H1 (cell line): Measurements from ENCODE around the gene OR5AR1. TPM values are rescaled to one million over a fixed set of nuclear protein-coding genes. Genes with fewer than 3 reads are reported as not detected.

Source experiments
- CTCF ChIA-PET: fragments of 300-600 bp; sonication (Branson Sonifier 250); formaldehyde crosslinking; loops from one replicate; lab custom pipeline; 2021; ENCODE audit not compliant: partially characterized antibody; lab: Charles Lee
- POLR2A ChIA-PET: fragments of 300-600 bp; sonication (Branson Sonifier 250); formaldehyde crosslinking; loops from one replicate; lab custom pipeline; 2021; ENCODE audit warnings: inconsistent platforms; ENCODE audit not compliant: partially characterized antibody; lab: Charles Lee
- DNase-seq, 2 experiments: peaks; one replicate each; pipeline versions ENCODE4 v3.0.0 to v3.0.0-alpha.2; 2010 to 2022; ENCODE audit warnings: low spot score in 2 of 2, low read depth in 1 of 2, mixed read lengths in 1 of 2
- FAIRE-seq: peaks from 2 replicates; lab custom pipeline; 2011; peaks lifted over from hg19 to GRCh38; lab: Jason Lieb, UNC
- H2AFZ ChIP-seq: 2 replicates; pipeline ENCODE4 v1.8.1; 2012; ENCODE audit warnings: low read length, inconsistent platforms
- H2AK5ac ChIP-seq: 2 replicates; pipeline ENCODE4 v1.6.1; 2013; ENCODE audit warnings: low read depth, low read length
- H2BK120ac ChIP-seq: replicated peaks from 2 replicates; pipeline ENCODE3; 2013; ENCODE audit warnings: low read depth, low read length, inconsistent platforms
- H2BK12ac ChIP-seq: 2 replicates; pipeline ENCODE4 v1.6.1; 2013; ENCODE audit warnings: low read depth, low read length
- H2BK15ac ChIP-seq: 2 replicates; pipeline ENCODE4 v1.6.1; 2013; ENCODE audit warnings: low read length
- H2BK20ac ChIP-seq: 2 replicates; pipeline ENCODE4 v1.6.1; 2013; ENCODE audit warnings: low read length
- H2BK5ac ChIP-seq: 2 replicates; pipeline ENCODE4 v1.6.1; 2013; ENCODE audit warnings: low read depth, low read length
- H3K14ac ChIP-seq: 2 replicates; pipeline ENCODE4 v1.6.1; 2013; ENCODE audit warnings: inconsistent platforms; ENCODE audit not compliant: insufficient read length
- H3K18ac ChIP-seq: 2 replicates; pipeline ENCODE4 v1.6.1; 2013; ENCODE audit warnings: low read length; ENCODE audit errors: extremely low read depth
- H3K23ac ChIP-seq: 2 replicates; pipeline ENCODE4 v1.6.1; 2013; ENCODE audit warnings: inconsistent platforms; ENCODE audit not compliant: insufficient read length
- H3K23me2 ChIP-seq: 2 replicates; pipeline ENCODE4 v1.6.1; 2013; ENCODE audit warnings: low read depth, low read length
- H3K27ac ChIP-seq: 2 replicates; pipeline ENCODE4 v1.6.1; 2011; ENCODE audit warnings: low read depth, low read length, inconsistent platforms
- H3K27me3 ChIP-seq, 4 experiments: replicated peaks in 1 of 4; 1 replicate in 1 of 4; 2 replicates in 3 of 4; pipeline versions ENCODE4 v1.6.1 to v1.8.1; 2011 to 2013; ENCODE audit warnings: low read length in 3 of 4, mild to moderate bottlenecking in 3 of 4, inconsistent platforms in 2 of 4, mixed read lengths in 2 of 4, moderate library complexity in 1 of 4; ENCODE audit not compliant: control insufficient read depth in 3 of 4, insufficient read depth in 3 of 4; ENCODE audit errors: extremely low read depth in 1 of 4
- H3K36me3 ChIP-seq, 4 experiments: 2 replicates each; pipeline versions ENCODE4 v1.6.1 to v1.8.1; 2011 to 2013; ENCODE audit warnings: mild to moderate bottlenecking in 4 of 4, low read length in 3 of 4, moderate library complexity in 2 of 4, control low read depth in 1 of 4, inconsistent platforms in 1 of 4; ENCODE audit not compliant: insufficient read depth in 4 of 4, control insufficient read depth in 2 of 4
- H3K4ac ChIP-seq: replicated peaks from 2 replicates; pipeline ENCODE3; 2013; ENCODE audit warnings: low read length, low read depth, mixed read lengths, inconsistent platforms; ENCODE audit not compliant: insufficient read length
- H3K4me1 ChIP-seq, 4 experiments: replicated peaks in 1 of 4; 1 replicate in 1 of 4; 2 replicates in 3 of 4; pipeline versions ENCODE4 v1.6.1 to v1.8.1; 2011 to 2013; ENCODE audit warnings: low read length in 3 of 4, inconsistent platforms in 2 of 4, mixed read lengths in 1 of 4; ENCODE audit not compliant: insufficient read depth in 4 of 4, control insufficient read depth in 3 of 4
- H3K4me2 ChIP-seq, 2 experiments: 2 replicates each; pipeline versions ENCODE4 v1.6.1 to v1.8.1; 2011 to 2013; ENCODE audit warnings: low read depth in 2 of 2, low read length in 2 of 2, control low read depth in 1 of 2, inconsistent platforms in 1 of 2, mild to moderate bottlenecking in 1 of 2; ENCODE audit not compliant: insufficient read depth in 1 of 2
- H3K4me3 ChIP-seq, 4 experiments: fragments of 200-600, 300-600 bp in 1 of 4; sonication (generic), shearing (Covaris generic), sonication (Bioruptor Twin) in 1 of 4; 2 replicates each; pipeline versions ENCODE4 v1.5.1 to v1.8.1; 2011 to 2016; ENCODE audit warnings: low read length in 4 of 4, low read depth in 3 of 4, control low read depth in 2 of 4, inconsistent platforms in 2 of 4, mild to moderate bottlenecking in 2 of 4, mixed read lengths in 1 of 4, moderate library complexity in 1 of 4; ENCODE audit not compliant: insufficient read depth in 2 of 4; ENCODE audit errors: extremely low read depth in 1 of 4
- H3K56ac ChIP-seq: replicated peaks from 2 replicates; pipeline ENCODE3; 2013; ENCODE audit warnings: low read depth, mild to moderate bottlenecking, mixed read lengths, low read length, inconsistent platforms; ENCODE audit not compliant: insufficient read length
- H3K79me1 ChIP-seq: 2 replicates; pipeline ENCODE4 v1.6.1; 2013; ENCODE audit warnings: low read depth, low read length, control low read depth
- H3K79me2 ChIP-seq, 2 experiments: 2 replicates each; pipeline versions ENCODE4 v1.6.1 to v1.8.1; 2012 to 2013; ENCODE audit warnings: low read length in 2 of 2, mild to moderate bottlenecking in 2 of 2, inconsistent platforms in 1 of 2; ENCODE audit not compliant: insufficient read depth in 2 of 2, control insufficient read depth in 1 of 2
- H3K9ac ChIP-seq, 4 experiments: replicated peaks in 1 of 4; 1 replicate in 1 of 4; 2 replicates in 3 of 4; pipeline versions ENCODE4 v1.6.1 to v1.8.1; 2011 to 2013; ENCODE audit warnings: low read depth in 3 of 4, low read length in 3 of 4, control low read depth in 2 of 4, mild to moderate bottlenecking in 2 of 4, moderate library complexity in 2 of 4, inconsistent platforms in 1 of 4; ENCODE audit errors: extremely low read depth in 1 of 4
- H3K9me3 ChIP-seq, 2 experiments: 2 replicates each; pipeline versions ENCODE4 v1.6.1 to v1.8.1; 2012 to 2013; ENCODE audit warnings: mild to moderate bottlenecking in 2 of 2, moderate library complexity in 2 of 2, control low read depth in 1 of 2, inconsistent platforms in 1 of 2, low read depth in 1 of 2, low read length in 1 of 2, mixed read lengths in 1 of 2; ENCODE audit not compliant: insufficient read depth in 2 of 2
- H4K20me1 ChIP-seq, 2 experiments: replicated peaks in 1 of 2; 2 replicates each; pipeline versions ENCODE3 to v1.8.1; 2011 to 2013; ENCODE audit warnings: inconsistent platforms in 2 of 2, low read length in 2 of 2, mild to moderate bottlenecking in 1 of 2; ENCODE audit not compliant: insufficient read depth in 2 of 2, control insufficient read depth in 1 of 2
- H4K5ac ChIP-seq: 2 replicates; pipeline ENCODE4 v1.6.1; 2013; ENCODE audit warnings: low read length, low read depth, mixed read lengths, inconsistent platforms; ENCODE audit not compliant: insufficient read length
- H4K8ac ChIP-seq: 2 replicates; pipeline ENCODE4 v1.8.0; 2013; ENCODE audit warnings: mild to moderate bottlenecking, moderate library complexity, low read length, inconsistent platforms; ENCODE audit not compliant: insufficient read depth; ENCODE audit errors: extremely low read depth
- H4K91ac ChIP-seq: replicated peaks from 2 replicates; pipeline ENCODE3; 2013; ENCODE audit warnings: low read length, mixed read lengths, inconsistent platforms; ENCODE audit not compliant: insufficient read length
- CEBPB ChIP-seq: IDR thresholded peaks from 2 replicates; pipeline ENCODE4 v1.6.1; 2012; ENCODE audit warnings: low read depth, low read length
- EGR1 ChIP-seq: IDR thresholded peaks from 2 replicates; pipeline ENCODE4 v1.6.1; 2011; ENCODE audit warnings: low read depth, low read length, borderline replicate concordance
- JUN ChIP-seq: IDR thresholded peaks from 2 replicates; pipeline ENCODE4 v1.6.1; 2011; ENCODE audit warnings: low read depth, mild to moderate bottlenecking, improper control_type of control experiment, low read length
- KDM4A ChIP-seq: IDR thresholded peaks from one replicate; pipeline ENCODE4 v1.7.1; 2012; ENCODE audit warnings: low read depth, mild to moderate bottlenecking, moderate library complexity, low read length, inconsistent platforms; ENCODE audit not compliant: severe bottlenecking
- POLR2AphosphoS5 ChIP-seq: IDR thresholded peaks from 2 replicates; pipeline ENCODE4 v1.6.1; 2011; ENCODE audit warnings: low read depth, low read length
- RAD21 ChIP-seq, 2 experiments: IDR thresholded peaks in 1 of 2; conservative IDR thresholded peaks in 1 of 2; 2 replicates each; pipeline ENCODE4 v1.6.1; 2011; ENCODE audit warnings: low read depth in 2 of 2, low read length in 2 of 2, improper control_type of control experiment in 1 of 2, inconsistent platforms in 1 of 2, mild to moderate bottlenecking in 1 of 2, moderate library complexity in 1 of 2
- TBP ChIP-seq: IDR thresholded peaks from 2 replicates; pipeline ENCODE4 v1.6.1; 2011; ENCODE audit warnings: low read depth, low read length, improper control_type of control experiment
- WGBS, 2 experiments: shearing (Covaris generic) in 1 of 2; methylation state at CpG; one replicate each; pipeline versions ENCODE4 v1.1.6 to v1.1.7; 2013 to 2015; ENCODE audit warnings: low lambda C conversion rate in 2 of 2, mixed read lengths in 2 of 2, inconsistent platforms in 1 of 2, low coverage in 1 of 2, missing lambda C conversion rate in 1 of 2; ENCODE audit not compliant: insufficient replicate concordance in 2 of 2, insufficient coverage in 1 of 2, insufficient read length in 1 of 2; ENCODE audit errors: extremely low coverage in 1 of 2, missing lambda C conversion rate in 1 of 2; 5-methylcytosine and 5-hydroxymethylcytosine counted together
- polyA plus RNA-seq, 7 experiments: library from polyadenylated mRNA; depleted of rRNA in 3 of 7; stranded (reverse) in 5 of 7; unstranded in 2 of 7; fragments of >200 nt in 5 of 7; fragments of 200-250 nt in 2 of 7; gene quantifications; 1 replicate in 5 of 7; 2 replicates in 1 of 7; 4 replicates in 1 of 7; pipeline versions ENCODE4 v1.2.1 to v1.2.3, GENCODE V29; 2011 to 2013; ENCODE audit warnings: missing spikeins in 2 of 7, mixed read lengths in 2 of 7
- total RNA-seq: library from RNA; stranded (reverse); fragmentation: NEBNext Ultra II Directional; extraction: Animal tissue kit (Norgen Biotek cat#: 25700); gene quantifications from 2 replicates; pipeline ENCODE4 v1.2.1, GENCODE V29; 2021
- TF ChIP-seq, protein P1 (sequence below): IDR thresholded peaks from 2 replicates; pipeline ENCODE4 v1.6.1; 2011; ENCODE audit warnings: low read depth, mild to moderate bottlenecking, low read length; ENCODE audit not compliant: insufficient read depth
- TF ChIP-seq, protein P2 (sequence below): IDR thresholded peaks from 2 replicates; pipeline ENCODE4 v1.6.1; 2011; ENCODE audit warnings: low read length, improper control_type of control experiment
- TF ChIP-seq, protein P3 (sequence below): IDR thresholded peaks from 2 replicates; pipeline ENCODE4 v1.6.1; 2012; ENCODE audit warnings: low read length, inconsistent platforms

The OR5AR1 gene
- total and polyA plus RNA-seq, 2 of the 8 experiments (the other 6 are each of a cell fraction or from before 2014, with no cell fraction given), result 0.12 TPM; not detected in 1

DNA sequence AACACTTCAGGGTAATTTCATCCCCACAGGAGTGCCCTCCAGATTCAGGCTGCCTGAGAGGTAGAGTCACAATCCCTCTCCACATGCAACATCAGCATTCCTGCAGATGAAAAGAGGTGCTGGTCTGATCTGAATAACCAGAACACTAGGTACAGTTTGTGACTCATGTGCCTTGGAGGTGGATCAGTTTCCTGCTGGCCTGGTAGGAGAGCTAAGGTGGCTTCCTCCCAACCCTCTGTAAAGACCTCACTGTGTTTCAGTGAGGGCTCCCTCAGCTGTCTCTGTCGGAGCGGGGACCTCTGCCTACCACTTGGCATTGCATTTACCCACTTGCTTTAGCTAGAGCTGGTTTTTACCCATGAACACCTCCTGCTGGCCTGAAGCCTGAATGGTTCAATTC, 43.0 kb downstream of the OR5AR1 start:
- TF ChIP-seq EGR1 (no peak), KDM4A (no peak), TBP (no peak), POLR2AphosphoS5 (no peak), RAD21 (IDR thresholded peaks at IDR 0.05 in 1 of 2, conservative IDR thresholded peaks at IDR 0.05 in 1 of 2; ENCODE audit: low read depth in 2 of 2, low read length in 2 of 2) (no peak), JUN (no peak), CEBPB (no peak)
- TF ChIP-seq, protein P1, sequence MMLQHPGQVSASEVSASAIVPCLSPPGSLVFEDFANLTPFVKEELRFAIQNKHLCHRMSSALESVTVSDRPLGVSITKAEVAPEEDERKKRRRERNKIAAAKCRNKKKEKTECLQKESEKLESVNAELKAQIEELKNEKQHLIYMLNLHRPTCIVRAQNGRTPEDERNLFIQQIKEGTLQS, result no peak
- TF ChIP-seq, protein P2, sequence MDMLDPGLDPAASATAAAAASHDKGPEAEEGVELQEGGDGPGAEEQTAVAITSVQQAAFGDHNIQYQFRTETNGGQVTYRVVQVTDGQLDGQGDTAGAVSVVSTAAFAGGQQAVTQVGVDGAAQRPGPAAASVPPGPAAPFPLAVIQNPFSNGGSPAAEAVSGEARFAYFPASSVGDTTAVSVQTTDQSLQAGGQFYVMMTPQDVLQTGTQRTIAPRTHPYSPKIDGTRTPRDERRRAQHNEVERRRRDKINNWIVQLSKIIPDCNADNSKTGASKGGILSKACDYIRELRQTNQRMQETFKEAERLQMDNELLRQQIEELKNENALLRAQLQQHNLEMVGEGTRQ, result no peak
- TF ChIP-seq, protein P3, sequence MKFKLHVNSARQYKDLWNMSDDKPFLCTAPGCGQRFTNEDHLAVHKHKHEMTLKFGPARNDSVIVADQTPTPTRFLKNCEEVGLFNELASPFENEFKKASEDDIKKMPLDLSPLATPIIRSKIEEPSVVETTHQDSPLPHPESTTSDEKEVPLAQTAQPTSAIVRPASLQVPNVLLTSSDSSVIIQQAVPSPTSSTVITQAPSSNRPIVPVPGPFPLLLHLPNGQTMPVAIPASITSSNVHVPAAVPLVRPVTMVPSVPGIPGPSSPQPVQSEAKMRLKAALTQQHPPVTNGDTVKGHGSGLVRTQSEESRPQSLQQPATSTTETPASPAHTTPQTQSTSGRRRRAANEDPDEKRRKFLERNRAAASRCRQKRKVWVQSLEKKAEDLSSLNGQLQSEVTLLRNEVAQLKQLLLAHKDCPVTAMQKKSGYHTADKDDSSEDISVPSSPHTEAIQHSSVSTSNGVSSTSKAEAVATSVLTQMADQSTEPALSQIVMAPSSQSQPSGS, result no peak
- H3K56ac ChIP-seq, result no peak overlapping the region
- no peak overlapping the region for H2BK5ac ChIP-seq
- H3K18ac ChIP-seq, result no peak overlapping the region
- H2AFZ ChIP-seq, result peak overlapping the region; percentile 3; the same call in 1 of the 2 replicates
- DNase-seq (no peak), FAIRE-seq (no peak)
- no peak overlapping the region for H3K4me3 ChIP-seq
- 71% methylated on average over 2 of the region's 2 CpGs; no CpG with 5 or more reads in 1 of the 2 experiments for WGBS, 2 experiments
- H3K9me3 ChIP-seq, result 0 out of 4 replicates have a peak, but pooled peaks cover 0 to 3% of the 10 kb centered on the region in 2 experiments
- H3K4me1 ChIP-seq, result no peaks in the 10 kb centered on the region
- no peaks in the 10 kb centered on the region for H3K36me3 ChIP-seq
- no peak overlapping the region; the same call in 1 of the 2 replicates for H4K8ac ChIP-seq
- no peaks in the 10 kb centered on the region for H3K23me2 ChIP-seq
- no peak overlapping the region for H2BK120ac ChIP-seq
- H2AK5ac ChIP-seq, result no peak overlapping the region
- no peak overlapping the region for H2BK12ac ChIP-seq
- H3K4ac ChIP-seq, result no peak overlapping the region
- no peaks in the 10 kb centered on the region for H4K20me1 ChIP-seq
- no peak overlapping the region for H3K9ac ChIP-seq
- H3K4me2 ChIP-seq, result no peak overlapping the region
- no peaks in the 10 kb centered on the region for H3K27me3 ChIP-seq
- H2BK20ac ChIP-seq, result no peak overlapping the region
- no peaks in the 10 kb centered on the region for H3K79me1 ChIP-seq
- H3K79me2 ChIP-seq, result no peaks in the 10 kb centered on the region
- H3K27ac ChIP-seq, result no peak overlapping the region
- ChIA-PET POLR2A (no interaction called here), CTCF (interaction anchor here (1.1 to 1.5 kb wide), 3 partner anchors 9 to 92 kb away, joined by 3 read pairs; partner anchors contain the start of gene OR5M1)
- H2BK15ac ChIP-seq, result no peak overlapping the region
- no peak overlapping the region for H4K5ac ChIP-seq
- H3K14ac ChIP-seq, result no peak overlapping the region
- no peak overlapping the region for H4K91ac ChIP-seq
- no peak overlapping the region for H3K23ac ChIP-seq
